Measurements from ENCODE around the gene QRICH1.
"Not testable (repeated sequence)": the region's sequence is repeated elsewhere in the genome, so short reads cannot be mapped to it uniquely, and the experiment has no call there.

The QRICH1 gene

GRCh38 chr3:49016414-49017228 lies 77.2 kb downstream of the QRICH1 start:
- FAIRE-seq, result no peak

DNA sequence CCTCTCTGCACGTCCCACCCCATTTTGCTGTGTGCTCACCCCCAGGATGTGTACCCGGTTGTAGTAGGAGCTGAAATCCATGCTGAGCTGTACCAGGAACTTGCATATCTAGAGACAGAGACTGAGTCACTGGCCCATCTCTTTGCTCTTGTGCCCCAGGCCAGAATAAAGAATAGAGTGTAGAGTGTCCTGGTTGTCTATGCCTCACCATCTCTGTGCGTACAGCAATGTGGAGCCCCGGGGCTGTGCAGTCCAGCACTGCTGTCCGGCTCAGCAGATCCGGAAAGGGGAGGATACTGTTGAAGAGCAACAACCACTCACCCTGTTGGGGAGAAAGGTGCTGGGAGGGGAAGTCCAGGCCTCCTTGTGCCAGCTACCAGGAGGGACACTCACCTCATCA lies 78.1 kb downstream of the QRICH1 start:
- no peak for FAIRE-seq

DNA sequence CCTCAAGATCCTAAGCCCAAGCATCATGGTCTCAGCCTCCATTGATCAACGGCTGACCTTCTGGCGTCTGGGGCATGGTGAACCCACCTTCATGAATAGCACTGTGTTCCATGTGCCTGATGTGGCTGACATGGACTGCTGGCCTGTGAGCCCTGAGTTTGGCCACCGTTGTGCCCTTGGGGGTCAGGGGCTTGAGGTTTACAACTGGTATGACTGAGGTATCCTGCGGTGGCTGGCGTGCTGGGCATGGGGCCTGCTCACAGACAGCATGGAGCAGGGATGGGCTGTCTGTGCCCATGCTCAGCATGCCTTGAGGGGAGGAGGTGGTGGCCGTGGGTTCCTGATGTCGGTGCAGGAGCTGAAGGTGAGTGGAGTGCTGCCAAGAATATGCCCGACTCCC lies 78.8 kb downstream of the QRICH1 start:
- FAIRE-seq, result no peak

DNA sequence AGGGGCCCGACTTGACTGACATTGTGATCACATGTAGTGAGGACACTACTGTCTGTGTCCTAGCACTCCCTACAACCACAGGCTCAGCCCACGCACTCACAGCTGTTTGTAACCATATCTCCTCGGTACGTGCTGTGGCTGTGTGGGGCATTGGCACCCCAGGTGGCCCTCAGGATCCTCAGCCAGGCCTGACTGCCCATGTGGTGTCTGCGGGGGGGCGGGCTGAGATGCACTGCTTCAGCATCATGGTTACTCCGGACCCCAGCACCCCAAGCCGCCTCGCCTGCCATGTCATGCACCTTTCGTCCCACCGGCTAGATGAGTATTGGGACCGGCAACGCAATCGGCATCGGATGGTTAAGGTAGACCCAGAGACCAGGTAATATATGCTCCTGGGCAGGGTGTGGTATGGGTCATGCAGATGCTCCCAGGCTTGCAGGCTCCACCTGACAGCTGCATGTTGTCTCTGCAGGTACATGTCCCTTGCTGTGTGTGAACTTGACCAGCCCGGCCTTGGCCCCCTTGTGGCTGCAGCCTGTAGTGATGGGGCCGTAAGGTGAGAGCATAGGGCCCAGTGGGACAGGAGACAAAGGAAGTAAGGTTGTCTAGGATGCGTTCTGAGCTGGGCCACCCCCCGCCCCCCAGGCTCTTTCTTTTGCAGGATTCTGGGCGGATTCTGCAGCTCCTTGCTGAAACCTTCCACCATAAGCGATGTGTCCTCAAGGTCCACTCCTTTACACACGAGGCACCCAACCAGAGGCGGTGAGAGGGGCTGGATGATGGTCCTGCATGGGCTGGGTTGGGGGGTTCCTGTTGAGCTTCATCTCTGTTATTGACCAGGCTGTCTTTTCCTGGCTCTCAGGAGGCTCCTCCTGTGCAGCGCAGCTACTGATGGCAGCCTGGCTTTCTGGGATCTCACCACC lies 79.9 kb downstream of the QRICH1 start:
- FAIRE-seq, result no peak

GRCh38 chr3:49013113-49013737 lies 80.6 kb downstream of the QRICH1 start:
- FAIRE-seq, result no peak

- FAIRE-seq, result no peak
Observed at GRCh38 chr3:49012441-49013017, 81.3 kb downstream of the QRICH1 start.

DNA sequence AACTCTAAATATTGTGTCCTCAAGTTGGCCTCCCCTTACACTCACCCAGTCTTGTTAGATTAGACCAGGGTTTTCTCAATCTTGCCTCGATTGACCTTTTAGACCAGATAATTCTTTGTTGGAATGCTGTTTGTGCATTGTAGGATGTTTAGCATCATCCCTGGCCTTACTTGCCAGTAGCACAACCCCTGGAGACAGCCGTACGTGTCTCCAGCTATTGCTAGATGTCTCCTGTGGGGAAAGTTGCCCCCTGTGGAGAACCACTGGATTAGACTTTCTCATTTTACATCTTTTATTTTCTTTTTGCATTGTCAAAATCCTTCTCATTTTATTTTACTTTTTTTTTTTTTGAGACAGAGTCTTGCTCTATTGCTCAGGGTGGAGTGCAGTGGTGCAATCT lies 84.5 kb downstream of the QRICH1 start:
- no peak for FAIRE-seq

GRCh38 chr3:49008627-49009026 lies 85.2 kb downstream of the QRICH1 start:
- not testable (repeated sequence) for FAIRE-seq

DNA sequence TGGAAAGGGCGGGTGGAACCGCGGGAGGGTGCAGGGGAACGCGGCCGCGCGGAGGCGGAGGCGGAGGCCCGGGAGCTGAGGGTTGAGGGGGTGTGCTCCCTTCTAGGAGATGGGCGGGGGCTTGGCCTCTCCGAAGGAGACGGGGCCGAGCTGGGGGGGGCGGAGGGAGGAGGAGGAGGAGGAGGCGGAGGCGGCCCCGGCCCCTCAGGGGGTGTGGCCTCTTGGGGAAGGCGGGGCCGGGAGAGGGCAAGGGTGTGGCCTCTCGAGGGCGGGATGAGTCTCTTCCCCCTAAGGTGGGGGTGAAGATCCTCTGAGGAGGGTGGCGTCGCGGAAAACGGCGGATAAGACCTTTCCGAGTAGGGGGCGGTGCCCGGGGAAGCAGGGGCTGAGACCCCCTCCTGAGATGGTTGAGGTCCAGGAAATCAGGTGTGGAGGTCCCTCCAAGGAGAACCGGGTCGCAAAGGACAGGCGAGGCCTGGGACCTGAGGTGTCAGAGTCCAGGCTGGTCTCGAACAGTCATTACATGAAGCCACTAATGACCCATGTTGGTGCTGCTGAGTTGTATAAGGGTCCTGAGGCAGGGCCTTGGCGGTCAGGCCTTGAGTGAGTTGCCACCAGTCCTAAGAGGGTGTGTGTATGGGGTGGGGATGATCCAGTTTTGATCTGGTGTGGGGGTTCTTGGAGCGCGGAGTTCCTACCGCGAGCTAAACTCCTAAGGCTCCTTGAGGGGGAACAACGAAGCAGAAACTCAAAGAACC lies 85.9 kb downstream of the QRICH1 start:
- peak; percentile 54 for FAIRE-seq

DNA sequence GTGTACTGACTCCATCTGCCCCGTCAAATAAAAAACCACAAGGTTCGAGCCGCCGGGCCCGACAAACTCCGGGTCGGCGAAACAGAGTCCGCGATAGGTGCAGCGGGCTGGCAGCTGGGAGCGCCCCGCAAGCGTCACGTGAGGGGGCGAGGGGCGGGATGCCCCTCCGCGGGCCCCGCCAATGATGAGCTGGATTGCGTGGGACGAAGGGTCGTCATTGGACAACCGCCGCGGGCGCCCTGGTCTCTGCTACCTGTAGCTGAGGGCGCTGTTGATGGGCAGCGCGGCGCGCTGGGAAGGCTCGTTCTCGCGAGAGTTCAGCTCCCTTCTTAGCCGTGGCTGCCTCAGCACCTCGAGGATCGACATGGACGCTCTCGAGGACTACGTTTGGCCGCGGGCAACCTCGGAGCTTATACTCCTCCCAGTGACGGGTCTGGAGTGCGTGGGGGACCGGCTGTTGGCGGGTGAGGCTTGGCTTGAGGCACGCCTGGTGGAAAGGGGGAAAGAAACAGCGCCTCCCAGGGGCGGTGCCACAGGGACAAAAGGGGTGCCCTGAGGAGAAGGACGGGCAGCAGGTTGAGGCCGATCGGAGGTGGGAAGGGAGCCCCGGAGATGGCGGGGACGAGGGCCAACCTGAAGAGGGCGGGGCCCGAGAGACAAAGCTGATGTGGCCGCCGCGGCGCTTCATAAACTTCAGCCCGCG lies 86.7 kb downstream of the QRICH1 start, which contains the start of gene WDR6:
Gene WDR6, plus strand, starts transcription at position 324 of the 703 bp plus-strand sequence. Its CDS starts 41 bp downstream, at position 365.
- FAIRE-seq, result peak; percentile 97

DNA sequence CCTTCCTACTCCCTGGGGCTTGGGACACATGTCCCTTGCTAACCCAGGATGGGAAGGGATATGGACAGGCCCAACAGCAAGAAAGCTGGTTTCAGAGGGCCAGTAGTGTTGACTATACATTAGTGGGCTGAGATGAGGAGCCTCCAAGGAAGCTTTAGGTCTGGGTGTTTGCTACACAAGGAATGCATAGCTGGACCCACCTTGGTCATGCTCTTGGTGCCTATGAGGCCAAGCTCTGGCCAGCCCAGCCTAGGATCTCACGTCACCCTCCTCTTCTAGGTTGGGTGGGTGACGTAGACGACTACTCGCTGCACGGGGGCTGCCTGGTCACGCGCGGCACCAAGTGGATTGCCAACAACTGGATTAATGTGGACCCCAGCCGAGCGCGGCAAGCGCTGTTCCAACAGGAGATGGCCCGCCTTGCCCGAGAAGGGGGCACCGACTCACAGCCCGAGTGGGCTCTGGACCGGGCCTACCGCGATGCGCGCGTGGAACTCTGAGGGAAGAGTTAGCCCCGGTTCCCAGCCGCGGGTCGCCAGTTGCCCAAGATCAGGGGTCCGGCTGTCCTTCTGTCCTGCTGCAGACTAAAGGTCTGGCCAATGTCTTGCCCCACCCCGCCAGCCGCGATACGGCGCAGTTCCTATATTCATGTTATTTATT lies 87.3 kb downstream of the QRICH1 start:
- FAIRE-seq, result no peak

- no peak for FAIRE-seq
Observed at GRCh38 chr3:49005998-49006397, 87.9 kb downstream of the QRICH1 start.

- FAIRE-seq, result no peak
Observed at GRCh38 chr3:49005303-49005680, 88.6 kb downstream of the QRICH1 start.

- no peak for FAIRE-seq
Observed at GRCh38 chr3:49004352-49005302, 89.2 kb downstream of the QRICH1 start.

- no peak for FAIRE-seq
Observed at GRCh38 chr3:49001155-49001554, 92.7 kb downstream of the QRICH1 start.

DNA sequence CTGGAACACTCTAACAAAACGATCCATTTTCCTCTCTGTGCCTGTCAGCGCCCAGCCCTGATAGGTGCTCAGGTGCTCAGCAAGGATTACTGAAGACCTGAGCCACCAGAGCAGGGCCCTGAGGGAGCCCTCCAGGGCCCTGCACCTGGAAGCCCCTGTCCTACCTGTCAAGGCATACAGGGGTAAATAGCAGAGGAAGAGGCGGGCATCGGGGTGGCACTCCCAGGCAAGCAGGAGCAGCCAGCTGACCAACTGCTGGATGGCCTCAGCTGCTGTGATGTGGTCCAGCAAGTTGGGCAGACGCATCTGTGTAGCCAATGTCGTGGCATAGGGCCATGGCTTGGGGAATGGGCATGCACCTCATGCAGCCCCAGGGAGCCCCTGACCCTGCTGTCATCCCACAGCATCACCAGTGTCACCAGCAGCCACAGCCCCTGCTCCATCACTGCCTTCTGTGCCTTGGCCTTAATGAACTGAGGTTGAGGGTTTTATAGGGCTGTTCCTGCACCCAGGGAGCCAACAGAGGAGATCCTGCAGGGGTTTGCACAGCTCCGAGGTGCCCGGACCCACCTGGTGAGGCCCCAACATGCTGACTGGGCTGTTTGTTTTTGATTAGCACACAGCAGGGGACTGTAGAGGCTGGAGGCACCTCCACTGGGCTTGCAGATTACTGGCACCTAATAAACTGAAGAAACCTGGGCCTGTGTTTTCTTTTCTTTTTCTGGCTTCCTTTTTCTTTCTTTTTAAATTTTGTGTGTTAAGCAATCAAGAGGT lies 94.6 kb downstream of the QRICH1 start:
- no peak for FAIRE-seq

- FAIRE-seq, result no peak
Observed at GRCh38 chr3:48997714-48998637, 95.9 kb downstream of the QRICH1 start.
